HL-60 (cell line): Measurements from ENCODE around the gene KIF7.

Experiments
- POLR2AphosphoS5 ChIP-seq: IDR thresholded peaks from 2 replicates; pipeline ENCODE4 v1.6.1; 2012; ENCODE audit warnings: low read depth
- SPI1 ChIP-seq: IDR thresholded peaks from 2 replicates; pipeline ENCODE4 v1.6.1; 2012; ENCODE audit warnings: low read depth, mild to moderate bottlenecking, borderline replicate concordance
- TF ChIP-seq, protein P1 (sequence below): IDR thresholded peaks from one replicate; pipeline ENCODE4 v1.5.1; 2011; ENCODE audit warnings: low read length, control low read depth, inconsistent platforms; ENCODE audit not compliant: insufficient read depth
- TF ChIP-seq, protein P2 (sequence below): IDR thresholded peaks from 2 replicates; pipeline ENCODE4 v1.6.1; 2012; ENCODE audit warnings: low read depth; ENCODE audit not compliant: insufficient replicate concordance

DNA sequence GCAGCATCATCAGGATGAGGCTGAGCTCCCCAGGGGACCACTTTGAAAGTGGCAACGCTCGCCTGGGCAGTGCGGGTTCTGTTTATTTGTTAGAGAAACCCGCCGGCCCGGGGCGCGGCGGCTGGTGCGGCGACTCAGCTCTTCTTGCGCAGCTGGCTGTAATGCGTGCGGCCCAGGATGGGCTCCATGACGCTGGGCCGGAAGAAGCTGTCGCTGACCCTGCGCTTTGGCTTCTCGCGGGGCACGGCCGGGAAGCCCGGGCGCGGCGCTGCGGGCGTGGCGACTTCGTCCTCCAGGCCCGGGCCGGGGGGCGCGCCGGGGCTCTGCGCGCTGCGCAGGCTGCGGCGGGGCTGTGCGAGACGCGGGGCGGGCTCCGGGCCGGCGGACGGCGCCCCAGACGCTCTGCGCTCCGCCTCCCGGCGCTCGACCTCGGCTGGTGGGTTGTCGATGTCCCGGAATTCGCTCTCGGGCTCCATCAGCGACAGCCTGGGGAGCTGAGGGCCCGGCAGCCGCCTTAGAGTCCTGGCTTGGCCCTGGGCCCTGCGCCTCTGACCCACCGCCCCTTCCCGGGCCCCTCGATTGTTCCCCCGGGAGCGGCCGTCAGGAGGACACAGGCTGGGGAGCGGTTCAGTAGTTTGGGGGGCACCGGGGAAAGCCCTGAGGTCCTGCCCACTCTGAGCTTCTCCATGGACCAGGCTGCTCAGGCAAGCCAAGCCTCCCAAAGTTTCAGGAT lies 10.3 kb upstream of the KIF7 start:
- TF ChIP-seq POLR2AphosphoS5 (no peak), SPI1 (no peak)
- TF ChIP-seq, protein P1, sequence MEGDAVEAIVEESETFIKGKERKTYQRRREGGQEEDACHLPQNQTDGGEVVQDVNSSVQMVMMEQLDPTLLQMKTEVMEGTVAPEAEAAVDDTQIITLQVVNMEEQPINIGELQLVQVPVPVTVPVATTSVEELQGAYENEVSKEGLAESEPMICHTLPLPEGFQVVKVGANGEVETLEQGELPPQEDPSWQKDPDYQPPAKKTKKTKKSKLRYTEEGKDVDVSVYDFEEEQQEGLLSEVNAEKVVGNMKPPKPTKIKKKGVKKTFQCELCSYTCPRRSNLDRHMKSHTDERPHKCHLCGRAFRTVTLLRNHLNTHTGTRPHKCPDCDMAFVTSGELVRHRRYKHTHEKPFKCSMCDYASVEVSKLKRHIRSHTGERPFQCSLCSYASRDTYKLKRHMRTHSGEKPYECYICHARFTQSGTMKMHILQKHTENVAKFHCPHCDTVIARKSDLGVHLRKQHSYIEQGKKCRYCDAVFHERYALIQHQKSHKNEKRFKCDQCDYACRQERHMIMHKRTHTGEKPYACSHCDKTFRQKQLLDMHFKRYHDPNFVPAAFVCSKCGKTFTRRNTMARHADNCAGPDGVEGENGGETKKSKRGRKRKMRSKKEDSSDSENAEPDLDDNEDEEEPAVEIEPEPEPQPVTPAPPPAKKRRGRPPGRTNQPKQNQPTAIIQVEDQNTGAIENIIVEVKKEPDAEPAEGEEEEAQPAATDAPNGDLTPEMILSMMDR: no peak
- TF ChIP-seq, protein P2, sequence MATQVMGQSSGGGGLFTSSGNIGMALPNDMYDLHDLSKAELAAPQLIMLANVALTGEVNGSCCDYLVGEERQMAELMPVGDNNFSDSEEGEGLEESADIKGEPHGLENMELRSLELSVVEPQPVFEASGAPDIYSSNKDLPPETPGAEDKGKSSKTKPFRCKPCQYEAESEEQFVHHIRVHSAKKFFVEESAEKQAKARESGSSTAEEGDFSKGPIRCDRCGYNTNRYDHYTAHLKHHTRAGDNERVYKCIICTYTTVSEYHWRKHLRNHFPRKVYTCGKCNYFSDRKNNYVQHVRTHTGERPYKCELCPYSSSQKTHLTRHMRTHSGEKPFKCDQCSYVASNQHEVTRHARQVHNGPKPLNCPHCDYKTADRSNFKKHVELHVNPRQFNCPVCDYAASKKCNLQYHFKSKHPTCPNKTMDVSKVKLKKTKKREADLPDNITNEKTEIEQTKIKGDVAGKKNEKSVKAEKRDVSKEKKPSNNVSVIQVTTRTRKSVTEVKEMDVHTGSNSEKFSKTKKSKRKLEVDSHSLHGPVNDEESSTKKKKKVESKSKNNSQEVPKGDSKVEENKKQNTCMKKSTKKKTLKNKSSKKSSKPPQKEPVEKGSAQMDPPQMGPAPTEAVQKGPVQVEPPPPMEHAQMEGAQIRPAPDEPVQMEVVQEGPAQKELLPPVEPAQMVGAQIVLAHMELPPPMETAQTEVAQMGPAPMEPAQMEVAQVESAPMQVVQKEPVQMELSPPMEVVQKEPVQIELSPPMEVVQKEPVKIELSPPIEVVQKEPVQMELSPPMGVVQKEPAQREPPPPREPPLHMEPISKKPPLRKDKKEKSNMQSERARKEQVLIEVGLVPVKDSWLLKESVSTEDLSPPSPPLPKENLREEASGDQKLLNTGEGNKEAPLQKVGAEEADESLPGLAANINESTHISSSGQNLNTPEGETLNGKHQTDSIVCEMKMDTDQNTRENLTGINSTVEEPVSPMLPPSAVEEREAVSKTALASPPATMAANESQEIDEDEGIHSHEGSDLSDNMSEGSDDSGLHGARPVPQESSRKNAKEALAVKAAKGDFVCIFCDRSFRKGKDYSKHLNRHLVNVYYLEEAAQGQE: no peak
